ENCODE results near the gene RPS14.
"Not testable (repeated sequence)": the region's sequence is repeated elsewhere in the genome, so short reads cannot be mapped to it uniquely, and the experiment has no call there.

The RPS14 gene

DNA sequence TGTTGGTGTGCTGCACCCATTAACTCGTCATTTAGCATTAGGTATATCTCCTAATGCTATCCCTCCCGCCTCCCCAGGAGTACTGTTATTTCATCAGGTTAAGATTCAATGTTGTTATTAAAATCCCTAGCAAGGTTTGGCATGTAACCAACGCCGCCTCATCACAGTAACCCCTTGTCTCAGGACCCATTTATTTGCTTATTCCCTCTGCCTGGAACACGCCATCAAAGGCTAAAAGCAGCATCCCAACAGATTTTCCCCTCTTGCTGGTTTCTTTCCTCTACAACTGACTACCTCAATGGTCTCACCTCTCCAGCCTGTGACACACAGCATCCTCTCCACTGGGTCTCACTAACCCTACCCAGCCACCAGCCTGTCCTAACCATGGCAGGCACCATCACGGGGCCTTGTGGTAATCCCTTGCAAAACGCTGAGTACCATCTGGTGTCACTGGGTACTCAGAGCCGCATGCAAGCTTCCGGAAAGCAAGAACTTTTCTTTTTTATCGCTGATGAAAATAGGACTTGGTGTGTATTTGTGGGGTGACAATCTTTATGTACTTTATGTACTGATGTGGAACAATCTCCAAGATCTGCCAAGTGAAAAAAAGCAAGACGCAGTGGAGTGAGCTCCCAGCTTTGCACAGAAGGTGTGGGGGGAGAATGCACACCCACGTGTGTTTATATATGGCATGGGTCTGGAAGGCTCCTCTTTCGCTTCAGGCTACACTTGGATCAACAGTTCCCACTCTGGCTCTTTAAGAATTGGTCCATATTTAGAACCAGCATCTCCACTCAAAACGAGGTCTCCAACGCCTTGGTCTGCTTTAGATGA is 6.1 kb downstream of the RPS14 start:
- no peak for DNase-seq

DNA sequence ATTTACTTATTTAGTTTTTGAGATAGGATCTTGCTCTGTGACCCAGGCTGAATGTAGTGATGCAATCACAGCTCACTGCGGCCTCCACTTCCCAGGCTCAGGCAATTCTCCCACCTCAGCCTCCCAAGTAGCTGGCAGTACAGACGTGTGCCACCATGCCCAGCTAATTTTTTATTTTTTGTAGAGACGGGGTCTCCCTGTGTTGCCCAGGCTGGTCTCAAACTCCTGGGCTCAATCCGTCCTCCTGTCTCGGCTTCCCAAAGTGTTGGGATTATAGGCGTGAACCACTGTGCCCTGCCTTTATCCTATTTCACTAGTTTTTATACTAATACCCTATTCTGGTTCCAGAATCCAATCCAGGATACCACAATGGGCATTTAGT is 6.8 kb downstream of the RPS14 start:
- no peak for DNase-seq

- no peak for DNase-seq
These were observed 7.5 kb downstream of the RPS14 start for GRCh38 chr5:150441813-150442698.

- DNase-seq = no peak
These were observed 8.4 kb downstream of the RPS14 start for GRCh38 chr5:150440948-150441812.

GRCh38 chr5:150438873-150439546 is 10.5 kb downstream of the RPS14 start:
- no peak for DNase-seq

GRCh38 chr5:150436141-150436680 is 13.3 kb downstream of the RPS14 start:
- peak; percentile 87 to 90 for DNase-seq

- no peak for DNase-seq
These were observed 15.1 kb downstream of the RPS14 start for GRCh38 chr5:150434464-150434863.

GRCh38 chr5:150431574-150431973 is 18.0 kb downstream of the RPS14 start:
- DNase-seq = no peak

GRCh38 chr5:150431048-150431447 is 18.5 kb downstream of the RPS14 start:
- DNase-seq = no peak

- DNase-seq = no peak
These were observed 20.1 kb downstream of the RPS14 start for GRCh38 chr5:150429410-150429873.

- DNase-seq = no peak
These were observed 20.6 kb downstream of the RPS14 start for GRCh38 chr5:150428978-150429377.

DNA sequence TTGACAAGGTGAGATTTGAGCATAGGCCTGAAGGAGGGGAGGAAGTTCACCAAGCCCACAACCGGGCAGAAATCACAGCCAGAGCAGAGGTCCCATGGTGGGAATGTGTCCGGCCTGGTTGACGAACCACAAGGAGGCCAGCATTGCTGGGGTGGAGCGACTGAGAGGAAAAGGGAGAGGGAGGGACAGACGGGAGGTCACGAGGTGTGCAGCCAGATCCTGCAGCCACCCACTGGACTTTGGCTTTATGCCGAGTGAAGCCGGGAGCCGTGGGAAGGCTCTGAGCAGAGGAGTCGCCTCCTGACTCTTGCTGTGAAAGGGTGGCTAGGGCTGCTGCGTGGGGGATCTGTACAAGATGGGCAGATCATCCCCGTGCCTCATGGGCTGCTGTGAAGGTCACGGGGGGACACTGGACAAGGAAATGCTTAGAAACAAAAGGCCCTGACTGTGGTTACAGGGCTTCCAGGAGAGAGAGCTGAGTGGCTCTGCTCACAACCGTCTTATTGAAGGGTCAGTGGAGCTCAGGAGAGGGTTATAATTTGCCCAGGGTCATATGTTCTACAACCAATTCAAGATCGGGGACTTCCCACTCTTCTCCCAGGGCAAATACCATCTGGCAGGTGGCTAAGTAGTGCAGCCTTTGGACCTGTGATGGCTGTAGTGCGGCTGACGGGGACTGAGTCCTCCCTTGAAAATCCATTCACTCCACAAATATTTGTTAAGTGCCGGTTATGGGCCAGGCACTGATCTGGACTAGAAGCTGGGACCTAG is 21.2 kb downstream of the RPS14 start:
- DNase-seq = no peak

- DNase-seq = not testable (repeated sequence)
These were observed 23.4 kb downstream of the RPS14 start for GRCh38 chr5:150426165-150426564.

GRCh38 chr5:150422758-150423157 is 26.8 kb downstream of the RPS14 start:
- DNase-seq = no peak

- DNase-seq = no peak
These were observed 27.5 kb downstream of the RPS14 start for GRCh38 chr5:150422075-150422474.

- DNase-seq = no peak
These were observed 29.8 kb downstream of the RPS14 start for GRCh38 chr5:150419630-150420270.

DNA sequence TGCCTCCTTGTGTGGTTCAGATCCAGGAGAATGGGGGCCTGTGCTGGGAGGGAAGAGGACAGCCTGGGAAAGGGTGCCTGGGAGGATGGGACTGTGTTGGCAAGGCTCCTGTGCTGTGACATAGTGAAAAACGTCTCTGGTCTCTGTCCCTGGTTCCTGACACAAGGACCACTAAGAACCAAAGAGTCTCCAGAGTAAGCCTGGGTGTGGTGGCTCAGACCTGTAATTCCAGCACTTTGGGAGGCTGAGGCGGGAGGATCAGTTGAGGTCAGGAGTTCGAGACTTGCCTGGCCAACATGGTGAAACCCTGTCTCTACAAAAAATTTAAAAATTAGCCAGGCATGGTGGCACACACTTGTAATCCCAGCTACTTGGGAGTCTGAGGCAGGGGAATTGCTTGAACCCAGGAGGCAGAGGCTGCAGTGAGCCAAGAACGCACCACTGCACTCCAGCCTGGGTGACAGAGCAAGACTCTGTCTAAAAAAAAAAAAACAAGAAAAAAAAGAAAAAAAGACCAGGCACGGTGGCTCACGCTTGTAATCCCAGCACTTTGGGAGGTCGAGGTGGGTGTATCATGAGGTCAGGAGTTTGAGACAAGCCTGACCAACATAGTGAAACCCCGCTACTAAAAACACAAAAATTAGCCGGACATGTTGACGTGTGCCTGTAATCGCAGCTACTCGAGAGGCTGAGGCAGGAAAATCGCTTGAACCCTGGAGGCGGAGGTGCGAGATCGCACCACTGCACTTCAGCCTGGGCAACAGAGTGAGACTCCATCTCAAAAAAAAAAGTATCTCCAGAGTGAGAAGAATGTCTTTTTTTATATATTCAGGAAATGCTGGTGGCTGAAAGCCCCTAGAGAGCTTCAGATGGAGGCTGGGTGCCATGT is 35.4 kb downstream of the RPS14 start:
- not testable (repeated sequence) for DNase-seq

DNA sequence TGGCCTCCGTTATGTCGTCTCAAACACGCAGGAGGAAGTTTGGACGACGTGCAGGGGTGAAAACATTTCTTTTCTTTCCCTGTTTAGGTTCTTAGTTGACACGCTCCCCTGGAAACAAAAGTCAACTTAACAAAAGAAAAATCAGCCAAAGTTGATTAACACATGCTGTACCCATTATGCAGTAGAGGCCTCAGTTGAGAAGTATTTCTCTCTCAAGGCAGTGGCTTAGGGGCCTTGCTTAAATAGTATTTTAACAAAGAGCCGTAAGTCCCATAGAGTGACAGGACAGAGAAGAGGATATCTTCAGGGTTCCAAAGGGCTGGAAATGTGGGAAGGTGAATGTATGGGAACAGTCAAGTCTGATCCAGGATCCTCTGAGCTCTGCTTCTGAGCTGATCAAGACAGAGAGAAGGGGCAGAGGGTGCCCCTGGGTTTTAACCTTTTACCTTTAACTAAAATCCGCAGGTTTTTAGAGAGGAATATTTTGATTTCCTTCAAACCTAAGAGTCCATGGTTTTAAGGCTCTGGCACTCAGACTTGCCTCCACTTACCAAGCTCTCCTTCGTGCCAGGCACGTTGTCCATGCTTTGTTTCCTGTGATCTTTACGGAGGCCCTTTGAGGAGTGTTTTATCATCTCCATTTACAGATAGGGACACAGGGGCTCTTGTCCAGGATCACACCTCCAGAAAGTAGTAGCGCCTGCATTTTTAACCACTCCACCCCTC is 36.2 kb downstream of the RPS14 start:
- DNase-seq = no peak

All from stimulated activated CD4-positive, alpha-beta T cell treated with anti-CD3 and anti-CD28 coated beads, Interleukin-4, amount 100 ng/mL, for 4 hours (primary cell).